GM18499 (cell line): ENCODE data around the gene CENPA.
A peak's percentile ranks its signal among the peaks of the same experiment; 100 is the strongest.
"Not testable (repeated sequence)": the region's sequence is repeated elsewhere in the genome, so short reads cannot be mapped to it uniquely, and the experiment has no call there.

ENCODE experiments used
- ATAC-seq: cut with Tn5 transposase; IDR thresholded peaks from one replicate; pipeline ENCODE4 v1.9.1; 2021; ENCODE audit warnings: moderate number of reproducible peaks; ENCODE audit not compliant: insufficient read depth, unreplicated experiment

The CENPA gene

DNA sequence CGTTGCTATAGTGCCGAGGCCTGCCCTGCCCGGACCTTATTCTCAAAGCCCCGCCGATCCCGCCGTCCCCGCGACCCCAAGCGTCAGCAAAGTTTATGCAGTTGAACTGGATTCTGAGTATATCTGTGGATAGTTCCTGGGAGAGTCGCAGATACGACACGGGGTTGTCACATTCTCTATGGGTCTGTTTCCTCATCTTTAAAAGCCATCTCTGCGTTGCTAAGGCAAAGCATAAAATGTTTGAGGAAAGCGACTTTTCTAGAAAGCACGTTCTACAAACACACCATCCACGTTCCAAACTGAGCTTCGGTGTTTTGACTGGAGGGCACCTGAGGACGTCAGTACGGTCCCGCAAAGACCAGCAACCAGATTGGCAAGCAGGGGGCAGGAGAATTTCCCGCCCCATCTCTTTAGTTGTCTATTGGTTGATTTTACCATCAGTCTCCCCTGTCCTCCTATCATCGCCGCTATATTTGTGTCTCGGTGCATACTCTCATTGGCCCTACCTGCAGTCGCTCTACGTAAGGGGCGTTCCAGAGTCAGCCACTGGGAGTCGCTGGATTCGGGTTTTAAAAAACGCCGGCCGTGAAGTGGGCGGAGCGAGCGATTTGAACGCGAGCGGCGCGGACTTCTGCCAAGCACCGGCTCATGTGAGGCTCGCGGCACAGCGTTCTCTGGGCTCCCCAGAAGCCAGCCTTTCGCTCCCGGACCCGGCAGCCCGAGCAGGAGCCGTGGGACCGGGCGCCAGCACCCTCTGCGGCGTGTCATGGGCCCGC, at the start of gene CENPA:
CENPA (plus strand) TSS at position 626 of the 776 bp plus-strand sequence; CDS start at position 767, 141 bp downstream.
- ATAC-seq, result peak; percentile 97

- no peak for ATAC-seq
Observed at GRCh38 chr2:26737221-26737620, 48.6 kb upstream of the CENPA start.

- ATAC-seq, result no peak
Observed at GRCh38 chr2:26738481-26738880, 47.4 kb upstream of the CENPA start.

DNA sequence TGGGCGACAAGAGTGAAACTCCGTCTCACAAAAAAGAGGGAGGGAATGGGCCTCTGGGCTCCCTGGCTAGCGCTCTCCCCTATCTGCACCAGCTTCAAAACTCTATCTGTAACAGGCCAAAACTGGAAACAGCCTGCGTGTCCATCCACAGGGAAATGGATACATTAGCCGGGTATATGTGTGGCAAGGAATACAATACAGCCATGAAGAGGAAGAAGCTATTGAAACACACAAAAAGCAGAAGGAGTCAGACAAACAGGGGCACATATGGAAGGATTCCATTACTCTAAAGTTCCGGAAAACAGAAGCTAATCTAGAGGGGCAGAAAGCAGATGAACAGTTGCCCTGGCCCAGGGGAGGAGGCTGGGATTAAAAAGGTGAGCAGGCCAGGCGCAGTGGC, 46.3 kb upstream of the CENPA start:
- ATAC-seq, result no peak

DNA sequence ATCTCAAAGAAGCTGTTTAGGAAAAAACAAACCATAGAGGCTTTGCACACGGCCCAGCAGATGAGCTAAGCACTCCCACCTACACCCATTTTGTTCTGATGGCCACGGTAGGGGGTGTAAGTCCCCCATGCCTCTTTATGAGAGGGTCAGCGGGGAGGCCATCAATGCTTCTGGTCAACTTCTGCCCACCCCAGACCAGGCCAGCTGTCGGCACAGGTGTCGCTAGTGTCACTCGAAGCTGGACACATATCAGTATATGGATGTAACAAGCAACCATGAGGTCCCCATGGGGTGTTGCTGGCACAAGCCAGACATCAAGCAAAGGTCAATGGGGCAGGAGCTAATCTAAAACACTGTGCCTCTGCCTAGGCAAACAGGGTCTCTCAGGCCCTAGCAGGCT, 45.5 kb upstream of the CENPA start:
- no peak for ATAC-seq

DNA sequence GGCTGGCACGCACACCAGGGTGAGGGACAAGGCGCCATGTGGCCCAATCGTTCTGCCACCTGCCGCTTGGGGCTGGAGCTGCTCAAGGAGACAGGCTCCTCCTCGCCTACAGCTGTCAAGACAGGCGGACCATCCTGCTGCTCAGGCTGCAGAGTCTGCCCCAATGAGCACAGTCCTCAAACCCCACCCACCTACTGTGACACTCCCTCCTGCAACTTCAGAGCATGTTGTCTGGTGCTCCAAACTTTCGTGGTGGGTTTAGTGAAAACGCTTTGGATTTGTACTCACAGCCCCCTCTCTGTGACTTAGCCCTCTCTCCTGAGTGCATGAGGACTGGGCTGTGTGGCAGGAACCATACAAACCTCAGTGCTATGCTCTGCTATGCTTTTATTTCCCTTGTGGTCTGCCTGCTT, 45.0 kb upstream of the CENPA start:
- ATAC-seq, result no peak

- no peak for ATAC-seq
Observed at GRCh38 chr2:26742048-26742770, 43.6 kb upstream of the CENPA start.

GRCh38 chr2:26743852-26744251, 42.0 kb upstream of the CENPA start:
- no peak for ATAC-seq

- ATAC-seq, result no peak
Observed at GRCh38 chr2:26744953-26745352, 40.9 kb upstream of the CENPA start.

DNA sequence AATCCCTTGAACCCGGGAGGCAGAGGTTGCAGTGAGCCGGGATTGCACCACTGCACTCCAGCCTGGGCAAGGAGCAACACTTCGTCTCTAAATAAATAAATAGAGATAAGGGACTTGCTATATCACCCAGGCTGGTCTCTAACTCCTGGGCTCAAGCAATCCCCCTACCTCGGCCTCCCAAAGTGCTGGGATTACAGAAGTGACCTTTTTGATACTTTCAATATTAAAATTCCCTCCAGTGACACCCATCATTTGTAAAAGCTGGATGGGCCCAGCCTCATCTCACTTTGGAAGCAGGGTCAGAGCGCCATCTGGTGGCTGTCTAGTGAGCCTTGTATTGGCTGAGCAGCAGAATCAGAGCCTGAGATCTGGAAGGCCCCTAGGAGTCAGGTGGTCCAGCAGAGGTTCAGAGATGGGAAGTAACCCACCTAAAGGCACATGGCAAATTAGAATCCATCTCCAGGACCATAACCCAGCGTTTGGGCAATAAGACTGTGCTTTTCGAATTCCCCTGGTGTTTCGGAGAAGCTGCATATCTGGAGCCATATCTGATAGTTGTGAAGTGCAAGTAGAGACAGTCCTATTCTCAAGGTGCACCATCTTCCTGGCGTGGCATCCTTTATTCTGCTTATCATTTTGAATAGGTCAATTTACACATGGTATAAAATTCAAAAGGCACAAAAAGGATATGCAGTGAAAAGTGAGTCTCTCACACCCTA, 40.1 kb upstream of the CENPA start:
- no peak for ATAC-seq

DNA sequence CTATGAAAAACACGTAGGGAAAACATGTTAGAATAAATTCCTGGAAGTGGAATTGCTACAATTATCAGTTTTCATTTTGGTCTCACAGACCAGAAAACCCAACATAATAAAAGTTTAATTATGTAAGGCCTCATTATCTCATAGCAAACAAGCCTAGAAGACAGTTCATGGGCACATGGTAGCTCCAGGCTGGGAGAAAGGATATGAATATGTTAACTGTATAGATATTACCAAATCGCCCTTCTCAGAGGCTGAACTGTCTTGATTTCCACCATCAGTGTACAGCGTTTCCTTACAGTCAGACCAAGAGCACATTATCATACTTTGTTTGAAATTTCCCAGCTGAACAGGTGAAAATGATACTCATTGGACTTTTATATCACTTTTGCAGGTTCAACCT, 38.9 kb upstream of the CENPA start:
- no peak for ATAC-seq

DNA sequence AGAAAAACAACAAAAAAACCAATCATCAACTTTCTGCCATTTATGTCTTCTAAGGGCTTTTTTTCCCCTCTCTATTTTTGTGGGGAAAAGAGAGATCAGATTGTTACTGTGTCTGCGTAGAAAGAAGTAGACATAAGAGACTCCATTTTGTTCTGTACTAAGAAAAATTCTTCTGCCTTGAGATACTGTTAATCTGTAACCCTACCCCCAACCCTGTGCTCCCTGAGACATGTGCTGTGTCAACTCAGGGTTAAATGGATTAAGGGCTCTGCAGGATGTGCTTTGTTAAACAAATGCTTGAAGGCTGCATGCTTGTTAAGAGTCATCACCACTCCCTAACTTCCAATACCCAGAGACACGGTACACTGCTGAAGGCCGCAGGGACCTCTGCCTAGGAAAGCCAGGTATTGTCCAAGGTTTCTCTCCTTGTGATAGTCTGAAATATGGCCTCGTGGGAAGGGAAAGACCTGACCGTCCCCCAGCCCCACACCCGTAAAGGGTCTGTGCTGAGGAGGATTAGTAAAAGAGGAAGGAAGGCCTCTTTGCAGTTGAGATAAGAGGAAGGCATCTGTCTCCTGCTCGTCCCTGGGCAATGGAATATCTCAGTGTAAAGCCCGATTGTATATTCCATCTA, 36.0 kb upstream of the CENPA start:
- not testable (repeated sequence) for ATAC-seq

DNA sequence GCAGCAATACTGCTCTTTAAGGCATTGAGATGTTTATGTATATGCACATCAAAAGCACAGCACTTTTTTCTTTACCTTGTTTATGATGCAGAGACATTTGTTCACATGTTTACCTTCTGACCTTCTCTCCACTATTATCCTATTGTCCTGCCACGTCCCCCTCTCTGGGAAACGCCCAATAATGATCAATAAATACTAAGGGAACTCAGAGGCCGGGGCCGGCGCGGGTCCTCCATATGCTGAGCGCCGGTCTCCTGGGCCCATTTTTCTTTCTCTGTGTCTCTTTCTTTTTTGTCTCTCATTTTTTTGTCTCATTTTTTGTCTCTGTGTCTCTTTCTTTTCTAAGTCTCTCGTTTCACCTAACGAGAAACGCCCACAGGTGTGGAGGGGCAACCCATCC, 35.4 kb upstream of the CENPA start:
- ATAC-seq, result not testable (repeated sequence)

- ATAC-seq, result no peak
Observed at GRCh38 chr2:26752656-26753055, 33.2 kb upstream of the CENPA start.

DNA sequence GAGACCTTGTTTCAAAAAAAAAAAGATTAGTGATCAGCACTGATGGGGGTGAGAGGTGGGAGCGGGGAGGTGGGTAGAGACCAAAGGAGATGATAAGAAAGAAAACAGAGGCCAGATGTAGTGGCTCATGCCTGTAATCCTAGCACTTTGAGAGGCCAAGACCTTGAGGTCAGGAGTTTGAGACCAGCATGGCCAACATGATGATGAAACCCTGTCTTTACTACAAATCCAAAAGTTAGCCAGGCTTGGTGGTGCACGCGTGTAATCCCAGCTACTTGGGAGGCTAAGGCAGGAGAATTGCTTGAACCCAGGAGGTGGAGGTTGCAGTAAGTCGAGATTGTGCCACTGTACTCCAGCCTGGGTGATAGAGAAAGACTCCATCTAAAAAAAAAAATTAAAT, 31.3 kb upstream of the CENPA start:
- ATAC-seq, result no peak

DNA sequence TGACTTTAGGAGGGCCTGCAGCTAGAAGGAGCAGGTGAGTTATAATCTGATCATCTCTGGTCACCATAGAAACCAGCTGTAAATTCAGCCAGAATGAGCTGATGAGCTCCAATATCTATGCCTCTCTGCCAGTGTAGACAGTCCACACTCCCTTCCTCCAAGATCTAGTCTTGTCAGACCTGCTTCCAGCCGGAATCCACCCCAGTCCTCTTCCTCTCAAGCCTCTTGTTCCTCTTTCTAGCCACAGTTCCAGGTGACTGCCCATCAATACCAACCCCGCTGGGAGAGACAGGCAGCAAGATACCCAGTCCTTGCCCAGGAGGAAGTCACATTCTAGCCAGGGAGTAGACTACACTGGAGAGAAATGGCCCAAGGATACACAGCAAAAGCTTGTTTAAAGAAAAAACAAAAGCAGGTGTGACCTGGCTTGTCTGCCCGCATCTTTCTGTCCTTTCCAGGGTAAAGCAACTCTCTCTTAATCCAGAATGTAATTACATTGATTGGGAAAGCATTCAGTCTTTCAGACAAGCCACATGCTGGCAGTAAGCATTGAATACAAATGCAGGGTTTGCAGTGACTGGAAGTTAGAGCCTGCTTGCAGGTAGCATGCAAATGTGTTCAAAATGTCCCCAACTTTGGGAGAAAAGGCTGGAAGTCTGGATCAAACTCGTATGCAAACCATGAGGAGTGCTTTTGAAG, 30.7 kb upstream of the CENPA start:
- ATAC-seq, result no peak

DNA sequence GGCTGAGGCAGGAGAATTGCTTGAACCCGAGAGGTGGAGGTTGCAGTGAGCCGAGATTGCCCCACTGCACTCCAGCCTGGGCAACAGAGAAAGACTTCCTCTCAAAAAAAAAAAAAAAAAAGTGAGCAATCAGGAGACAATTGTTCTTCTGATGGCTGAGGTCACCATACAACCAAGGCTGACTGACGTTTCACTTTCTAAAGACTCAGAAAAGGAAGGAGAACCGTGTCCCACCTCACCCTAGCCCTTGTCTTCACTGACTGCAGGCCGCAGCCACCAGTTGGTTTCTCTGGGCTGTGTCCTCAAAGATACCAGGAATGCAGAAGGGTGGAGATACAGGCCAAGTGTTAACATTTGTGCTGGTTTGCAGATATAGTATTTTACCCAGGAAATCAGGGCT, 29.5 kb upstream of the CENPA start:
- no peak for ATAC-seq

DNA sequence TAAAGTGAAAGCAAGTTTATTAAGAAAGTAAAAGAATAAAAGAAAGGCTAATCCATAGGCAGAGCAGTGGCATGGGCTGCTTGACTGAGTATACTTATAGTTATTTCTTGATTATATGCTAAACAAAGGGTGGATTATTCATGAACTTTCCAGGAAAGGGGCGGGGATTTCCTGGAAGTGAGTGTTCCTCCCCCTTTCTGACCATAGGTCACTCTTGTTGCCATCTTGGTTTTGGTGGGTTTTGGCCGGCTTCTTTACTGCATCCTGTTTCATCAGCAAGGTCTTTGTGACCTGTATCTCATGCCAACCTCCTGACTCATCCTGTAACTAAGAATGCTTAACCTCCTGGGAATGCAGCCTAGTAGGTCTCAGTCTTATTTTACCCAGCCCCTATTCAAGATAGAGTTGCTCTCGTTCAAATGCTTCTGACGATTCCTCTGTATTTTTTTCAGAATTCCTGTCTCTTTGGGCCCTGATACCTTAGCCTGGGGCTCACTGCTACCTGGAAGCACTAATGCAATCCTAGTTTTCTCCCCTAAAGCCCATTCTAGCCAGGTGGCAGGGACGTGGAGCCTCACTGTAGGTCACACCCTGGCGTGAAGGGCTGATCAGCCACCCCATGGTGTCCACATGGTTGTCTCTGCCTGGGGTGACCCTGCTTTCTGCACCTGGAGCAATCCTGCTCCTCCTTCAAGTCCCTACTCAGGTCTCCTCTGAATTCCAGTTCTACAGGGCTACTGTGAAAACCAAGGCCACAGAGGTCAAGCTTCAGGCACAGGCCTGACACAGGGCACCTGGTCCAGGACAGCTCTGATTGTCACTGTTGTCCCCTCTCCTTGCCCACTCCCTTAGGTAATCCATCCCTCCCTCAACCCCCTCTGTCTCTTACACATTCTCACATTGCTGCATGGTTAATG, 27.7 kb upstream of the CENPA start:
- ATAC-seq, result no peak

- ATAC-seq, result no peak
Observed at GRCh38 chr2:26758790-26759321, 27.0 kb upstream of the CENPA start.
